Fibroblast of skin of left biceps (primary cell): Measurements from ENCODE around the gene CHST13.
"Not testable (repeated sequence)": the region's sequence is repeated elsewhere in the genome, so short reads cannot be mapped to it uniquely, and the experiment has no call there.

Experiments used
- DNase-seq, 2 experiments: peaks; one replicate each; pipeline ENCODE4 v3.0.0-alpha.2; 2013; ENCODE audit warnings: low read depth in 2 of 2

Gene CHST13

DNA sequence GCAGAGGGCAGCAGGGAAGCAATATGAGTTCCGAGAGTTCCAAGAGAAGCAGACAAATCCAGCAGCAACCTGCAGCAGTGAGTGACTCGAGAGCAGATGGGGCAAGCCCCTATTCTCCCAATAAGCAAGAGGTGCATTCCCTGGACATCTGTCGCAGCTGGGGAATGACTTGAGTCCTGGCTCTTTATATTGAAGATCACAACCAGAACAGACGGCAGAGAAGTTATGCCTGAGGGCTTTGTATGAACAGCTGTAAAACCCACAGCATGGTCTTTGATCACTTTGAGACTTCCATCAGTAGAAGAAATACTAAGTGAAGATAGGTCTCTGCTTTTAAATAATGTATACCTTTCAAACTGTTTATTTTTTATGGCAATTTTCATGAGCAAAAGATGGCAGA lies 58.4 kb downstream of the CHST13 start:
- DNase-seq, result no peak

DNA sequence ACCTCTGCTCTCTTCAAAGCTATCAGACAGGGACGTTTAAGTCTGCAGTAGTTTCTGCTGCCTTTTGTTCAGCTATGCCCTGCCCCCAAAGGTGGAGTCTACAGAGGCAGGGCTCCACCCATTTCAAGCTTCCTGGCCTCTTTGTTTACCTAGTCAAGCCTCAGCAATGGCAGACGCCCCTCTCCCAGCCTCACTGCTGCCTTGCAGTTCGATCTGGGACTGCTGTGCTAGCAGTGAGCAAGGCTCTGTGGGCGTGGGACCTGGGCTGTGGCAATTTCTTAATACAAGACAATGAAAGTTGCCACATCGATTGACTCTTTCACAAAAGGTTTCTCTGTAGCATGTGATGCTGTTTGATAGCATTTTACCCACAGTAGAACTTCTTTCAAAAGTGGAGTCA lies 67.6 kb downstream of the CHST13 start:
- not testable (repeated sequence) for DNase-seq
